Subcutaneous abdominal adipose tissue (tissue), 5 donors: Measurements from ENCODE around the gene CYP2U1.
"Not testable (repeated sequence)": the region's sequence is repeated elsewhere in the genome, so short reads cannot be mapped to it uniquely, and the experiment has no call there.

Source experiments
- H3K27ac ChIP-seq: one replicate; pipeline ENCODE4 v1.7.0; 2013; ENCODE audit warnings: low read depth, mild to moderate bottlenecking, inconsistent platforms, low read length, moderate library complexity
- H3K27me3 ChIP-seq, 5 donors: one replicate each; pipeline ENCODE4 v1.7.0; 2013; ENCODE audit warnings: low read length in 5 of 5, inconsistent platforms in 1 of 5; ENCODE audit not compliant: control insufficient read depth in 5 of 5, insufficient read depth in 4 of 5
- H3K36me3 ChIP-seq, 5 donors: one replicate each; pipeline ENCODE4 v1.7.0; 2013; ENCODE audit warnings: low read length in 5 of 5; ENCODE audit not compliant: control insufficient read depth in 5 of 5, insufficient read depth in 5 of 5
- H3K4me1 ChIP-seq, 5 donors: one replicate each; pipeline ENCODE4 v1.7.0; 2013; ENCODE audit warnings: low read length in 5 of 5, mild to moderate bottlenecking in 3 of 5, moderate library complexity in 1 of 5; ENCODE audit not compliant: control insufficient read depth in 5 of 5, insufficient read depth in 5 of 5
- H3K4me3 ChIP-seq, 5 donors: one replicate each; pipeline ENCODE4 v1.7.0; 2013; ENCODE audit warnings: low read length in 5 of 5, low read depth in 1 of 5
- H3K9ac ChIP-seq, 5 donors: one replicate each; pipeline ENCODE4 v1.7.0; 2013; ENCODE audit warnings: low read length in 5 of 5, mild to moderate bottlenecking in 4 of 5, moderate library complexity in 3 of 5
- H3K9me3 ChIP-seq, 5 donors: one replicate each; pipeline ENCODE4 v1.7.0; 2013; ENCODE audit warnings: low read length in 5 of 5; ENCODE audit not compliant: control insufficient read depth in 5 of 5
- donor health status: healthy.
- donor health status: healthy.
- donor health status: healthy.
- donor health status: healthy.
- donor health status: healthy.

CYP2U1 gene

DNA sequence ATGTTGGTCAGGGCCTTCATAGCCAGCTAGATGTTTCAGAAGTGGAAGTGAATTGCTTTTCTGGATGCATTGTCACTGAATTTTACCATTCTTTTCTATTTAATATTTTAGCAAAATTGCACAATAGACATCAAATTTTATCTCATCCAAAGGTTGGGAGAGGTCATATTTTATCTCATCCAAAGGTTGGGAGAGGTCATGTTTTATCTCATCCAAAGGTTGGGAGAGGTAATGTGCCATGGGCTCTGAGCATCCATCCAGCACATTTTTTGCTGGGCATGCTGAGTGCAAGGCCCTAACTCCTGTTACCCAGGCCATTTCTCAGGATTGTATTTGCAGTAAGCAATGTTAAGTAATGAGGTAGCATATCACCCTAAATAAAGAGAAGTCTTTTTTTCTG lies 14.7 kb upstream of the CYP2U1 start:
- Histone ChIP-seq H3K9ac (no peak overlapping the region), H3K4me3 (no peak overlapping the region), H3K4me1 (peaks cover 0 to 7% (median 0%) of the 10 kb centered on the region in 5 donors), H3K9me3 (peaks cover 0 to 11% (median 4%) of the 10 kb centered on the region in 5 donors), H3K27ac (no peak overlapping the region), H3K27me3 (no peaks in the 10 kb centered on the region), H3K36me3 (peaks cover 0 to 5% (median 0%) of the 10 kb centered on the region in 5 donors)

DNA sequence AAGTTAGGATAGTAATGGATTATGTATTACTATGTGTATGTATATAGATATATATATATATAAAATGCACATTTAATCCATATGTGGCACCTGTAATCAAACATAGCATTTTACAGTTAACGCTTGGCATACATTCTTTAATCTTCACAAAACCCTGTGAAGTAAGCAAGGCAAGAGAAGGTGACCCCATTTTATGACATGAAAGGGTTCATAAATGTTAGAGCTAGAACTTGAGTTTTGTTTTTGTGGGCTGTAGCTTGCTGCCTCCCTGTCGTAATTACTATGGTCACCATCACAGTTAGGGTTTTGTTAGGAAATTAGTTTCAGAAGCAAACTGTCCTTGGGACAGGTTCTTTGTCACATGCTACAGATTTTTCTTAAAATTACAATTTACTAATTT lies 13.8 kb upstream of the CYP2U1 start:
- no peak overlapping the region for H3K4me3 ChIP-seq
- peaks cover 0 to 7% (median 0%) of the 10 kb centered on the region in 5 donors for H3K4me1 ChIP-seq
- H3K27ac ChIP-seq, result no peak overlapping the region
- H3K36me3 ChIP-seq, result peaks cover 0 to 5% (median 0%) of the 10 kb centered on the region in 5 donors
- H3K27me3 ChIP-seq, result no peaks in the 10 kb centered on the region
- no peak overlapping the region for H3K9ac ChIP-seq
- peaks cover 0 to 11% (median 4%) of the 10 kb centered on the region in 5 donors for H3K9me3 ChIP-seq

DNA sequence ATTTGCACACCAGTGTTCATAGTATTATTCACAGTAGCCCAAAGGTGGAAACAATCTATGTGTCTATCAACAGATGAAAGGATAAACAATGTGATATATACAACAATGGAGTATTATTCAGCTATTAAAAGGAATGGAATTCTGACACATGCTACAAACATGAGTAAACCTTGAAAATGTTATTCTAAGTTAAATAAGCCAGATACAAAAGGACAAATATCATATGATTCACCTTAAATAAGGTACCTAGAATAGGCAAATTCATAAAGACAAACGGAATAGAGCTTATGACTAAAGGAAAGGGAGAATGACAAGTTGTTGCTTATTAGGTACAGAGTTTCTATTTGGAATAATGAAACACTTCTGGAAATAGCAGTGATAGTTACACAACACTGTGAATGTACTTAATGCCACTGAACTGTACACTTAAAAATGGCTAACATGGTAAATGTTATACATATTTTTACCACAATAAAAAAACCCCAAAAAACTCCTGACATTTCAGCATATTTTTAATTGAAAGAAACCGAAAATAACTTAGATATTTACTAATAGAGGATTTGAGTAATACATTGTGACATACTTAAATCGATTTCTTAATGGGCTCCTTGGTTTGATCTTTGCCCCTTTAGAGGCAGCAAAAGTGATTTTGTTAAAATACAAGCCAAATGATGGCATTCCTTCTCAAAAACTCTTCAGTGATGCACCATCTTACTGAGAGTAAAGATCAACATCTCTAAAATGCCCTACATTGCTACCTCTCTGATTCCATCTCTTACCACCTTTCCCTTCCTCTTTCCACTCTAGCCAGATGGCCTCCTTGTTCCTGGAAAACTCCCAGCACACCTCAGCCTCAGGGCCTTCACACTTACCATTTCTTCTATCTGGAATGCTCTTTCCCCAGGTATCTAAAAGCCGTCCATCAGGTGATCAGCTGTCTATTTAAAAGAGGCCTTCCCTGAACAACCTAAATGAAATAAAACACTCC lies 8.6 kb upstream of the CYP2U1 start:
- Histone ChIP-seq H3K27me3 (no peaks in the 10 kb centered on the region), H3K9ac (no peak overlapping the region), H3K36me3 (no peaks in the 10 kb centered on the region), H3K4me1 (no peaks in the 10 kb centered on the region), H3K4me3 (no peak overlapping the region), H3K9me3 (peaks cover 0 to 11% (median 4%) of the 10 kb centered on the region in 5 donors), H3K27ac (no peak overlapping the region)

DNA sequence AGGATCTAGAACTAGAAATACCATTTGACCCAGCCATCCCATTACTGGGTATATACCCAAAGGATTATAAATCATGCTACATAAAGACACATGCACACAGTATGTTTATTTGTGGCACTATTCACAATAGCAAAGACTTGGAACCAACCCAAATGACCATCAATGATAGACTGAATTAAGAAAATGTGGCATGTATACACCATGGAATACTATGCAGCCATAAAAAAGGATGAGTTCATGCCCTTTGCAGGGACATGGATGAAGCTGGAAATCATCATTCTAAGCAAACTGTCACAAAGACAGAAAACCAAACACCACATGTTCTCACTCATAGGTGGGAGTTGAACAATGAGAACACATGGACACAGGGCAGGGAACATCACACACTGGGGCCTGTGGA lies 5.6 kb upstream of the CYP2U1 start:
- not testable (repeated sequence) for H3K36me3 ChIP-seq, H3K27me3 ChIP-seq, H3K9me3 ChIP-seq, H3K27ac ChIP-seq, H3K4me3 ChIP-seq, H3K9ac ChIP-seq, H3K4me1 ChIP-seq

DNA sequence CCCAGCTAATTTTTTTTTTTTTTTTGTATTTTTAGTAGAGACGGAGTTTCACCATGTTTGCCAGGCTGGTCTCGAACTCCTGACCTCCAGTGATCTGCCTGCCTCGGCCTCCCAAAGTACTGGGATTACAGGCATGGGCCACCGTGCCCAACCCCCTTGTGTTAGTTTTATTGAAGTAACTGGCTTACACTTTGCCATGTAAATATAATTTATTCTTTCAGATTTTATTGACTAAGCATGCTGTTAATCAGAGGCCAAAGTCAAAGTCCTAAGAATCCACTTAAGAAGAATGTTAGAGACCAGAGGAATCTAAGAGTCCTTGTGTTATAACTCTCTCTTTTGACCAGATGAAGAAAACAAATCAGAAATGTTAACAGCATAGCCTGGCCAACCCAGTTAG lies 4.5 kb upstream of the CYP2U1 start:
- H3K27ac ChIP-seq, H3K9ac ChIP-seq, H3K27me3 ChIP-seq, H3K4me3 ChIP-seq, H3K9me3 ChIP-seq, H3K36me3 ChIP-seq: not testable (repeated sequence)
- H3K4me1 ChIP-seq, result peaks cover 0 to 14% (median 11%) of the 10 kb centered on the region in 5 donors

DNA sequence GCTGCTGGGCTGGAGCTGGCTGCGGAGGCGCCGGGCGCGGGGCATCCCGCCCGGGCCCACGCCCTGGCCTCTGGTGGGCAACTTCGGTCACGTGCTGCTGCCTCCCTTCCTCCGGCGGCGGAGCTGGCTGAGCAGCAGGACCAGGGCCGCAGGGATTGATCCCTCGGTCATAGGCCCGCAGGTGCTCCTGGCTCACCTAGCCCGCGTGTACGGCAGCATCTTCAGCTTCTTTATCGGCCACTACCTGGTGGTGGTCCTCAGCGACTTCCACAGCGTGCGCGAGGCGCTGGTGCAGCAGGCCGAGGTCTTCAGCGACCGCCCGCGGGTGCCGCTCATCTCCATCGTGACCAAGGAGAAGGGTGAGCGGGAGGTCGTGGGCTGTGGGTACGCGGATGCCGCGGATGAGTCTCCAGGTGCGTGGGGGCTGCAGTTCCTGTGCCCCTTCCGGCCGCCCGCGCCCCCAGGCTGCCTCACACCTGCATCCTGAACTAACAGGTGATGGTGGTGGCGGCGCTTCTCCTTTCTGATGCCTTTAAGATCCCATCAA lies 499 bp downstream of the CYP2U1 start:
- Histone ChIP-seq H3K27me3 (no peaks in the 10 kb centered on the region), H3K9ac (peak overlapping the region; percentile 39 to 80 (median 69)), H3K4me1 (peaks cover 0 to 26% (median 19%) of the 10 kb centered on the region in 5 donors), H3K4me3 (peak overlapping the region; percentile 45 to 96 (median 91)), H3K9me3 (no peaks in the 10 kb centered on the region), H3K36me3 (no peaks in the 10 kb centered on the region), H3K27ac (peak overlapping the region; percentile 79)

DNA sequence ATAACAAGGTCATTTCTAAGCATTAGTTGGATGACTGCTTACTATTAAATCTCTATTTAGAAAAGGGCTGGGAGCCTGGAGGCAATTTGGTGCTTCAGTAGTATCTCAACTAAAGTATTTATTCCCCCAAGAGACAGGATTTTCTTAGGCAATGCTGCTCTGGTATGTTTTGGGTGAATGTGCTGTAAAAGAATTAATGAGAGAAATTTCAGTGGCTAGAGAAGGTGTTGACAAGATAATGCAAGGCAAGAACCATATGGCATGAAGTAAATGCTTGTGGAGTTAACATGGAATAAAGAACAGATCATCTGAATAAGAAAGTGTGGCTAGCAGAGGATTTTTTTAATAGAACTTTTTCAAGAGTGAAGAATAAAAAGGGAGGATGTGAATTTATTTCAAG lies 3.9 kb downstream of the CYP2U1 start:
- Histone ChIP-seq H3K27ac (no peak overlapping the region), H3K4me1 (peaks cover 0 to 26% (median 19%) of the 10 kb centered on the region in 5 donors), H3K36me3 (peaks cover 0 to 4% (median 0%) of the 10 kb centered on the region in 5 donors), H3K9me3 (no peaks in the 10 kb centered on the region), H3K4me3 (no peak overlapping the region), H3K9ac (no peak overlapping the region), H3K27me3 (no peaks in the 10 kb centered on the region)

DNA sequence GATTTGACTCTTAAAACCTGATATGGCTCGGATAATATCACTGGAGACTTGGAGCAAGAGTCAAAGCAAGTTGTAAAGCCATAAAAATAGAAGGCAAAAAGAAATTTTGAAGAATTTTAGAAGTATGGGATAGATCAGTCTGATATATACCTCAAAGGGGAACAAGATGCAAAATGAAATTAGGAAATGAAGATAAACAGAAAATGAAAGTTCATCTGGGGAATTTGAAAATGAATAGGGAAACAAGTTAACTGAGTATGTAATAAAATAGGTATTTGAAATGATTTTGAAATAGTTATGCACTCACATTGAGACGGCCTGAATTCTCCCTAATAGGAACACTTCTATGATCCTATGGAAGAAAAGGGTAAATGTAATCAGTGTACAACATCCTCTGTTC lies 5.7 kb downstream of the CYP2U1 start:
- Histone ChIP-seq H3K9ac (no peak overlapping the region), H3K27me3 (no peaks in the 10 kb centered on the region), H3K9me3 (no peaks in the 10 kb centered on the region), H3K27ac (no peak overlapping the region), H3K4me3 (no peak overlapping the region), H3K4me1 (peaks cover 0 to 10% (median 9%) of the 10 kb centered on the region in 5 donors), H3K36me3 (peaks cover 0 to 4% (median 0%) of the 10 kb centered on the region in 5 donors)

DNA sequence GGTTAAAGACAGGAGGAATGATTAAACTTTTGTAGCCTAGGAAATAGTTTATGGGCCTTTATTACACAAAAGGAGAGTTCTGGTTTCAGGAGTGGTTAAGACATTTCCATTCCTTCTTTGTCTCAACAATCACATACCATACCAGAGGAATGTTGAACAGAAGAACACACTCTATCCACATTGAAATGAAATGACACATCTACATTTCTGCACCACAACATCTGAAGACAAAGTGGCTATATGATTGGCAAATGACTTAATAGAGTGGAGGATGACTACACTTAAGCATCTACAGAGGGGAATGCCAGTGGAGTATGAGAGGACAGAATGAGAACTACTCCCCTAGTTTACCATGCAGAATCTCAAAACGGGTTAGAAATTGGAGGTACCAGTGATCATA lies 8.0 kb downstream of the CYP2U1 start:
- Histone ChIP-seq H3K4me1 (no peaks in the 10 kb centered on the region), H3K4me3 (no peak overlapping the region), H3K9ac (no peak overlapping the region), H3K27me3 (no peaks in the 10 kb centered on the region), H3K27ac (no peak overlapping the region), H3K36me3 (peaks cover 0 to 4% (median 0%) of the 10 kb centered on the region in 5 donors), H3K9me3 (peaks cover 0 to 7% (median 0%) of the 10 kb centered on the region in 5 donors)

DNA sequence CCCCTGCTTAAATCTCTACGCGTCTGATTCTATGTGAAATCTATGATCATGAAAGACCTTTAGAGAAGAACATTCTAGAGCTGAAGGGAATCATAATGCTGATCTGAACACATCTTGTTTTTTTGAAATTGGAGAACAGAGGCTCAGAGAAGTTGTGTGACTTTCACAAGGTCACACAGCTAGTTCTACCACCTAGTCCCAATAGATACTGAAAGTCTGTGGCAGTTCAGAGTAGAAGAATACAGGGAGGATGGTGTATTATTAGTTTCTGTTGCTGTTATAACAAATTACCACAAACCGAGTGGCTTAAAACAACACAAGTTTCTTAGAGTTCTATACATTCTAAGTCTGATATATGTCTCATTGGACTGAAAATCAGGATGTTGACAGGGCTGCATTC lies 14.5 kb downstream of the CYP2U1 start:
- Histone ChIP-seq H3K27me3 (no peaks in the 10 kb centered on the region), H3K9ac (no peak overlapping the region), H3K4me1 (no peaks in the 10 kb centered on the region), H3K27ac (no peak overlapping the region), H3K4me3 (no peak overlapping the region), H3K9me3 (peaks cover 0 to 7% (median 0%) of the 10 kb centered on the region in 5 donors), H3K36me3 (peaks cover 22 to 47% (median 29%) of the 10 kb centered on the region in 5 donors)
